K562 (cell line): ENCODE results near the gene AHCYL2. TPM values are rescaled to one million over a fixed set of nuclear protein-coding genes. Genes with fewer than 3 reads are reported as not detected.
A peak's percentile ranks its signal among the peaks of the same experiment; 100 is the strongest.

Experiments
- BHLHE40 ChIP-seq: IDR thresholded peaks from 2 replicates; pipeline ENCODE4 v1.6.1; 2011; ENCODE audit warnings: low read length, improper control_type of control experiment
- ID3 ChIP-seq, 2 experiments: fragments of 250-450 bp in 1 of 2; fragments of 450-650 bp in 1 of 2; sonication (Bioruptor Pico) in 1 of 2; IDR thresholded peaks; 2 replicates each; pipeline versions ENCODE4 v1.6.1 to v1.8.0; 2016 to 2021; ENCODE audit warnings: mild to moderate bottlenecking in 2 of 2, moderate library complexity in 2 of 2, missing compliant biosample characterization in 1 of 2, missing genetic modification characterization in 1 of 2
- JUND ChIP-seq, 2 experiments: IDR thresholded peaks; 2 replicates in 1 of 2; 3 replicates in 1 of 2; pipeline ENCODE4 v1.6.1; 2011; ENCODE audit warnings: borderline replicate concordance in 2 of 2, low read depth in 2 of 2, low read length in 2 of 2, improper control_type of control experiment in 1 of 2, missing biosample characterization in 1 of 2, missing genetic modification characterization in 1 of 2, missing genetic modification reagents in 1 of 2
- KLF13 ChIP-seq: fragments of 450-650 bp; IDR thresholded peaks from 2 replicates; pipeline ENCODE4 v1.6.1; 2016; ENCODE audit warnings: missing genetic modification characterization, low read depth, mild to moderate bottlenecking, missing compliant biosample characterization, moderate library complexity, borderline replicate concordance
- MYC ChIP-seq, 2 experiments: fragments of 250-450 bp in 1 of 2; sonication (Bioruptor Pico) in 1 of 2; IDR thresholded peaks; 2 replicates each; pipeline versions ENCODE4 v1.5.1 to v1.6.1; 2012 to 2021; ENCODE audit warnings: low read depth in 2 of 2, borderline replicate concordance in 1 of 2, improper control_type of control experiment in 1 of 2, low read length in 1 of 2, mild to moderate bottlenecking in 1 of 2, moderate library complexity in 1 of 2
- PKNOX1 ChIP-seq: fragments of 450-650 bp; IDR thresholded peaks from 2 replicates; pipeline ENCODE4 v1.6.1; 2016
- TEAD4 ChIP-seq, 2 experiments: sonication (generic) in 1 of 2; formaldehyde crosslinking in 1 of 2; IDR thresholded peaks; 2 replicates each; pipeline versions ENCODE4 v1.6.1 to v1.8.0; 2012 to 2022; ENCODE audit warnings: borderline replicate concordance in 1 of 2, inconsistent platforms in 1 of 2, low read length in 1 of 2, mild to moderate bottlenecking in 1 of 2, missing genetic modification reagents in 1 of 2
- polyA plus RNA-seq, 8 experiments: library from polyadenylated mRNA; depleted of rRNA in 4 of 8; stranded (reverse) in 5 of 8; unstranded in 3 of 8; fragments of >200 nt; fragmentation: Nextera tagmentation in 2 of 8; fragmentation: Illumina TruSeq in 1 of 8; extraction: Ambion mirVana in 2 of 8; extraction: Trizol in 1 of 8; gene quantifications; 2 replicates each; pipeline versions ENCODE4 v1.2.1 to v1.2.3, GENCODE V29; 2011 to 2014; ENCODE audit warnings: inconsistent platforms in 1 of 8, missing spikeins in 1 of 8
- total RNA-seq, 7 experiments: library from RNA; depleted of rRNA in 6 of 7; stranded (reverse); fragments of >200 nt in 6 of 7; fragmentation: Illumina TruSeq in 2 of 7; extraction: Trizol in 2 of 7; gene quantifications; 2 replicates each; pipeline versions ENCODE4 v1.2.1 to v1.2.3, GENCODE V29; 2011 to 2021; ENCODE audit warnings: low replicate concordance in 1 of 7
- TF ChIP-seq, protein P1 (sequence below), 3 experiments: IDR thresholded peaks in 2 of 3; conservative IDR thresholded peaks in 1 of 3; 2 replicates each; pipeline ENCODE4 v1.5.1; 2011 to 2012; ENCODE audit warnings: low read length in 3 of 3, mild to moderate bottlenecking in 3 of 3, control low read depth in 2 of 3, improper control_type of control experiment in 1 of 3, inconsistent platforms in 1 of 3, low read depth in 1 of 3, mixed read lengths in 1 of 3, moderate library complexity in 1 of 3; ENCODE audit not compliant: insufficient read depth in 2 of 3
- TF ChIP-seq, protein P2 (sequence below), 2 experiments: fragments of 450-650 bp; formaldehyde crosslinking in 1 of 2; IDR thresholded peaks; 2 replicates each; pipeline versions ENCODE4 v1.4.0 to v1.6.1; 2014 to 2020; ENCODE audit warnings: mild to moderate bottlenecking in 2 of 2, borderline replicate concordance in 1 of 2, low read depth in 1 of 2

Gene AHCYL2
- total and polyA plus RNA-seq, 9 of the 15 experiments (the other 6 are each of a cell fraction or from before 2014, with no cell fraction given) = 0.93 to 10.5 (median 5.2) TPM

GRCh38 chr7:129218514-129219062, 6.2 kb upstream of the AHCYL2 start (continued):
- TF ChIP-seq ID3 (CRISPR knock-in tag; IDR thresholded peaks at IDR 0.05) = no peak
- TF ChIP-seq ID3 (tag; IDR thresholded peaks at IDR 0.05) = peak; percentile 69; the same call in 1 of the 2 replicates
- TF ChIP-seq, protein P1, sequence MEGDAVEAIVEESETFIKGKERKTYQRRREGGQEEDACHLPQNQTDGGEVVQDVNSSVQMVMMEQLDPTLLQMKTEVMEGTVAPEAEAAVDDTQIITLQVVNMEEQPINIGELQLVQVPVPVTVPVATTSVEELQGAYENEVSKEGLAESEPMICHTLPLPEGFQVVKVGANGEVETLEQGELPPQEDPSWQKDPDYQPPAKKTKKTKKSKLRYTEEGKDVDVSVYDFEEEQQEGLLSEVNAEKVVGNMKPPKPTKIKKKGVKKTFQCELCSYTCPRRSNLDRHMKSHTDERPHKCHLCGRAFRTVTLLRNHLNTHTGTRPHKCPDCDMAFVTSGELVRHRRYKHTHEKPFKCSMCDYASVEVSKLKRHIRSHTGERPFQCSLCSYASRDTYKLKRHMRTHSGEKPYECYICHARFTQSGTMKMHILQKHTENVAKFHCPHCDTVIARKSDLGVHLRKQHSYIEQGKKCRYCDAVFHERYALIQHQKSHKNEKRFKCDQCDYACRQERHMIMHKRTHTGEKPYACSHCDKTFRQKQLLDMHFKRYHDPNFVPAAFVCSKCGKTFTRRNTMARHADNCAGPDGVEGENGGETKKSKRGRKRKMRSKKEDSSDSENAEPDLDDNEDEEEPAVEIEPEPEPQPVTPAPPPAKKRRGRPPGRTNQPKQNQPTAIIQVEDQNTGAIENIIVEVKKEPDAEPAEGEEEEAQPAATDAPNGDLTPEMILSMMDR (IDR thresholded peaks at IDR 0.05 in 2 of 3, conservative IDR thresholded peaks at IDR 0.05 in 1 of 3; ENCODE audit: insufficient read depth in 2 of 3, low read depth in 1 of 3, low read length in 3 of 3) = peak; percentile 96 to 99 (median 98)
- TF ChIP-seq PKNOX1 = 0 out of 2 replicates have a peak, but pooled peaks have one; percentile 14
- 0 out of 2 replicates have a peak, but pooled peaks have one; percentile 39 for TF ChIP-seq MYC (IDR thresholded peaks at IDR 0.05; ENCODE audit: low read depth, low read length)
- no peak for TF ChIP-seq MYC (CRISPR knock-in tag; IDR thresholded peaks at IDR 0.05; ENCODE audit: borderline replicate concordance, low read depth)
- TF ChIP-seq KLF13 = peak; percentile 59; the same call in 1 of the 2 replicates
- TF ChIP-seq TEAD4 (IDR thresholded peaks at IDR 0.05; ENCODE audit: low read length) = peak; percentile 44; the same call in 1 of the 2 replicates
- TF ChIP-seq TEAD4 (CRISPR knock-in tag; IDR thresholded peaks at IDR 0.05; ENCODE audit: borderline replicate concordance) = no peak
- TF ChIP-seq JUND (IDR thresholded peaks at IDR 0.05; ENCODE audit: borderline replicate concordance, low read depth, low read length) = peak; percentile 59
- no peak; the same call in 2 of the 3 replicates for TF ChIP-seq JUND (tag; IDR thresholded peaks at IDR 0.05; ENCODE audit: borderline replicate concordance, low read depth, low read length)
- peak; percentile 26; the same call in 1 of the 2 replicates for TF ChIP-seq BHLHE40
- TF ChIP-seq, protein P2, sequence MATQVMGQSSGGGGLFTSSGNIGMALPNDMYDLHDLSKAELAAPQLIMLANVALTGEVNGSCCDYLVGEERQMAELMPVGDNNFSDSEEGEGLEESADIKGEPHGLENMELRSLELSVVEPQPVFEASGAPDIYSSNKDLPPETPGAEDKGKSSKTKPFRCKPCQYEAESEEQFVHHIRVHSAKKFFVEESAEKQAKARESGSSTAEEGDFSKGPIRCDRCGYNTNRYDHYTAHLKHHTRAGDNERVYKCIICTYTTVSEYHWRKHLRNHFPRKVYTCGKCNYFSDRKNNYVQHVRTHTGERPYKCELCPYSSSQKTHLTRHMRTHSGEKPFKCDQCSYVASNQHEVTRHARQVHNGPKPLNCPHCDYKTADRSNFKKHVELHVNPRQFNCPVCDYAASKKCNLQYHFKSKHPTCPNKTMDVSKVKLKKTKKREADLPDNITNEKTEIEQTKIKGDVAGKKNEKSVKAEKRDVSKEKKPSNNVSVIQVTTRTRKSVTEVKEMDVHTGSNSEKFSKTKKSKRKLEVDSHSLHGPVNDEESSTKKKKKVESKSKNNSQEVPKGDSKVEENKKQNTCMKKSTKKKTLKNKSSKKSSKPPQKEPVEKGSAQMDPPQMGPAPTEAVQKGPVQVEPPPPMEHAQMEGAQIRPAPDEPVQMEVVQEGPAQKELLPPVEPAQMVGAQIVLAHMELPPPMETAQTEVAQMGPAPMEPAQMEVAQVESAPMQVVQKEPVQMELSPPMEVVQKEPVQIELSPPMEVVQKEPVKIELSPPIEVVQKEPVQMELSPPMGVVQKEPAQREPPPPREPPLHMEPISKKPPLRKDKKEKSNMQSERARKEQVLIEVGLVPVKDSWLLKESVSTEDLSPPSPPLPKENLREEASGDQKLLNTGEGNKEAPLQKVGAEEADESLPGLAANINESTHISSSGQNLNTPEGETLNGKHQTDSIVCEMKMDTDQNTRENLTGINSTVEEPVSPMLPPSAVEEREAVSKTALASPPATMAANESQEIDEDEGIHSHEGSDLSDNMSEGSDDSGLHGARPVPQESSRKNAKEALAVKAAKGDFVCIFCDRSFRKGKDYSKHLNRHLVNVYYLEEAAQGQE (IDR thresholded peaks at IDR 0.05; ENCODE audit: borderline replicate concordance) = peak; percentile 98
- TF ChIP-seq, protein P2 (CRISPR knock-in tag; IDR thresholded peaks at IDR 0.05; ENCODE audit: low read depth) = peak; percentile 86; the same call in 1 of the 2 replicates
